ENCODE results near the gene RAB7B.

- TF ChIP-seq, protein P1, sequence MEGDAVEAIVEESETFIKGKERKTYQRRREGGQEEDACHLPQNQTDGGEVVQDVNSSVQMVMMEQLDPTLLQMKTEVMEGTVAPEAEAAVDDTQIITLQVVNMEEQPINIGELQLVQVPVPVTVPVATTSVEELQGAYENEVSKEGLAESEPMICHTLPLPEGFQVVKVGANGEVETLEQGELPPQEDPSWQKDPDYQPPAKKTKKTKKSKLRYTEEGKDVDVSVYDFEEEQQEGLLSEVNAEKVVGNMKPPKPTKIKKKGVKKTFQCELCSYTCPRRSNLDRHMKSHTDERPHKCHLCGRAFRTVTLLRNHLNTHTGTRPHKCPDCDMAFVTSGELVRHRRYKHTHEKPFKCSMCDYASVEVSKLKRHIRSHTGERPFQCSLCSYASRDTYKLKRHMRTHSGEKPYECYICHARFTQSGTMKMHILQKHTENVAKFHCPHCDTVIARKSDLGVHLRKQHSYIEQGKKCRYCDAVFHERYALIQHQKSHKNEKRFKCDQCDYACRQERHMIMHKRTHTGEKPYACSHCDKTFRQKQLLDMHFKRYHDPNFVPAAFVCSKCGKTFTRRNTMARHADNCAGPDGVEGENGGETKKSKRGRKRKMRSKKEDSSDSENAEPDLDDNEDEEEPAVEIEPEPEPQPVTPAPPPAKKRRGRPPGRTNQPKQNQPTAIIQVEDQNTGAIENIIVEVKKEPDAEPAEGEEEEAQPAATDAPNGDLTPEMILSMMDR (conservative IDR thresholded peaks at IDR 0.05; ENCODE audit: low read length) = no peak
- no peak for TF ChIP-seq EZH2phosphoT487 (IDR thresholded peaks at IDR 0.05; ENCODE audit: borderline replicate concordance, low read depth, low read length)
Measured at GRCh38 chr1:205971082-205971481, 32.1 kb downstream of the RAB7B start.
